SK-N-SH (cell line): ENCODE results near the gene MAP10.

Source experiments
- MEF2A ChIP-seq: IDR thresholded peaks from 2 replicates; pipeline ENCODE4 v1.4.0; 2012; ENCODE audit warnings: low read depth, borderline replicate concordance
- MXI1 ChIP-seq: IDR thresholded peaks from 2 replicates; pipeline ENCODE4 v1.6.1; 2012; ENCODE audit warnings: mild to moderate bottlenecking, low read depth, low read length, improper control_type of control experiment
- RAD21 ChIP-seq: IDR thresholded peaks from 2 replicates; pipeline ENCODE4 v1.6.1; 2012; ENCODE audit warnings: mild to moderate bottlenecking, low read length
- RCOR1 ChIP-seq: fragments of 150-350 bp; IDR thresholded peaks from 2 replicates; pipeline ENCODE4 v1.6.1; 2017; ENCODE audit warnings: antibody characterized with exemption, low read length
- RFX5 ChIP-seq: IDR thresholded peaks from 2 replicates; pipeline ENCODE4 v1.6.1; 2012; ENCODE audit warnings: mild to moderate bottlenecking, improper control_type of control experiment, low read length
- TAF1 ChIP-seq: IDR thresholded peaks from 2 replicates; pipeline ENCODE4 v1.6.1; 2012; ENCODE audit warnings: low read depth, mild to moderate bottlenecking, low read length, moderate library complexity, borderline replicate concordance
- YY1 ChIP-seq: IDR thresholded peaks from 2 replicates; pipeline ENCODE4 v1.4.0; 2012; ENCODE audit warnings: low read depth, mild to moderate bottlenecking
- TF ChIP-seq, protein P1 (sequence below): fragments of 200-600 bp; sonication (generic); IDR thresholded peaks from 2 replicates; pipeline ENCODE4 v1.6.1; 2017; ENCODE audit warnings: antibody characterized with exemption, mild to moderate bottlenecking, moderate library complexity
- TF ChIP-seq, protein P2 (sequence below): fragments of 150-350 bp; IDR thresholded peaks from 2 replicates; pipeline ENCODE4 v1.6.1; 2017; ENCODE audit warnings: antibody characterized with exemption, low read length, low read depth, borderline replicate concordance

DNA sequence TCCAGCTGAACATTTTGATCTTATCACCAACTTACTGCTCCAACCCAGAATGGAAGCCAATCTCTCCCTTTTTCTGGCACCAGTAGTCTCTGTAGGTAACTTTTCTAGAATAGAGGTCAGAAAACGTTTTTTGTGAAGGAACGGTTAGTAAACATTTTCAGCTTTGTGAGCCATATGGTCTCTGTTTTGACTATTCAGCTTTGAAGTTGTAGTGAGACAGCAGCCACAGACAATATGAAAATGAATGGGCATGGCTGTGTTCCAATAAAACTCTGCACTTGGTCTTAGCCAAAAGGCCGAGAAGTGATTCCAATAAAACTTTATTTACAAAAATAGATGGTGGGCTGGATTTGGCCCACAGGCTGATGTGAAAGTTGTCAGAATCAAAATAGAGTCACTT lies 28.9 kb downstream of the MAP10 start:
- TF ChIP-seq, protein P1, sequence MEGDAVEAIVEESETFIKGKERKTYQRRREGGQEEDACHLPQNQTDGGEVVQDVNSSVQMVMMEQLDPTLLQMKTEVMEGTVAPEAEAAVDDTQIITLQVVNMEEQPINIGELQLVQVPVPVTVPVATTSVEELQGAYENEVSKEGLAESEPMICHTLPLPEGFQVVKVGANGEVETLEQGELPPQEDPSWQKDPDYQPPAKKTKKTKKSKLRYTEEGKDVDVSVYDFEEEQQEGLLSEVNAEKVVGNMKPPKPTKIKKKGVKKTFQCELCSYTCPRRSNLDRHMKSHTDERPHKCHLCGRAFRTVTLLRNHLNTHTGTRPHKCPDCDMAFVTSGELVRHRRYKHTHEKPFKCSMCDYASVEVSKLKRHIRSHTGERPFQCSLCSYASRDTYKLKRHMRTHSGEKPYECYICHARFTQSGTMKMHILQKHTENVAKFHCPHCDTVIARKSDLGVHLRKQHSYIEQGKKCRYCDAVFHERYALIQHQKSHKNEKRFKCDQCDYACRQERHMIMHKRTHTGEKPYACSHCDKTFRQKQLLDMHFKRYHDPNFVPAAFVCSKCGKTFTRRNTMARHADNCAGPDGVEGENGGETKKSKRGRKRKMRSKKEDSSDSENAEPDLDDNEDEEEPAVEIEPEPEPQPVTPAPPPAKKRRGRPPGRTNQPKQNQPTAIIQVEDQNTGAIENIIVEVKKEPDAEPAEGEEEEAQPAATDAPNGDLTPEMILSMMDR, result no peak
- no peak for TF ChIP-seq MXI1
- no peak for TF ChIP-seq MEF2A
- TF ChIP-seq RFX5, result no peak
- TF ChIP-seq TAF1, result no peak
- TF ChIP-seq, protein P2, sequence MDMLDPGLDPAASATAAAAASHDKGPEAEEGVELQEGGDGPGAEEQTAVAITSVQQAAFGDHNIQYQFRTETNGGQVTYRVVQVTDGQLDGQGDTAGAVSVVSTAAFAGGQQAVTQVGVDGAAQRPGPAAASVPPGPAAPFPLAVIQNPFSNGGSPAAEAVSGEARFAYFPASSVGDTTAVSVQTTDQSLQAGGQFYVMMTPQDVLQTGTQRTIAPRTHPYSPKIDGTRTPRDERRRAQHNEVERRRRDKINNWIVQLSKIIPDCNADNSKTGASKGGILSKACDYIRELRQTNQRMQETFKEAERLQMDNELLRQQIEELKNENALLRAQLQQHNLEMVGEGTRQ, result no peak
- TF ChIP-seq RCOR1, result no peak
- TF ChIP-seq YY1, result no peak
- TF ChIP-seq RAD21, result no peak
